ENCODE measurements around the gene XRN2.

DNA sequence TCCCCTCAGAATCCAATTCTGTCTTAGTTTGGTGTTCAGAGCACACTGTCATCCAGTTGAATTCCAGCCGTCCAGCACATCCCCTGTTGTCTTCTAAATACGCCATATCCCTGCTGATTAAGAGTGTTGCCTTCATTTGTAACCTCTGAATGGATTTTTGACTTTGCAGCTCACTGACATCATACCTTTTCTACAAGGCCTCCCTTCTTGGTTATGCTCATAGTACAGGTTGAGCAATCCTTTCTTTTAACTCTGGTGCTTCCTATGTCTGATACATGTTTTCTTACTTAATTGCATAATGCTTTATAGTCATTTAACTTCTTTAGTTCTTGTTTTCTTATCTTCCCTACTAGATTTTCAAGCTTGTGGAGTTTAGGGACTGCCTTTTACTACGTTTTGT, 36.4 kb downstream of the XRN2 start:
- TF ChIP-seq, protein P1, sequence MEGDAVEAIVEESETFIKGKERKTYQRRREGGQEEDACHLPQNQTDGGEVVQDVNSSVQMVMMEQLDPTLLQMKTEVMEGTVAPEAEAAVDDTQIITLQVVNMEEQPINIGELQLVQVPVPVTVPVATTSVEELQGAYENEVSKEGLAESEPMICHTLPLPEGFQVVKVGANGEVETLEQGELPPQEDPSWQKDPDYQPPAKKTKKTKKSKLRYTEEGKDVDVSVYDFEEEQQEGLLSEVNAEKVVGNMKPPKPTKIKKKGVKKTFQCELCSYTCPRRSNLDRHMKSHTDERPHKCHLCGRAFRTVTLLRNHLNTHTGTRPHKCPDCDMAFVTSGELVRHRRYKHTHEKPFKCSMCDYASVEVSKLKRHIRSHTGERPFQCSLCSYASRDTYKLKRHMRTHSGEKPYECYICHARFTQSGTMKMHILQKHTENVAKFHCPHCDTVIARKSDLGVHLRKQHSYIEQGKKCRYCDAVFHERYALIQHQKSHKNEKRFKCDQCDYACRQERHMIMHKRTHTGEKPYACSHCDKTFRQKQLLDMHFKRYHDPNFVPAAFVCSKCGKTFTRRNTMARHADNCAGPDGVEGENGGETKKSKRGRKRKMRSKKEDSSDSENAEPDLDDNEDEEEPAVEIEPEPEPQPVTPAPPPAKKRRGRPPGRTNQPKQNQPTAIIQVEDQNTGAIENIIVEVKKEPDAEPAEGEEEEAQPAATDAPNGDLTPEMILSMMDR (conservative IDR thresholded peaks at IDR 0.05 in 1 of 2, IDR thresholded peaks at IDR 0.05 in 1 of 2; ENCODE audit: extremely low read depth in 1 of 2, insufficient read depth in 1 of 2, low read depth in 1 of 2, low read length in 2 of 2): no peak
- no peak for TF ChIP-seq EZH2 (IDR thresholded peaks at IDR 0.05; ENCODE audit: borderline replicate concordance, low read length)
